Glutamatergic neuron (in vitro differentiated cells): Measurements from ENCODE around the gene MMS22L. TPM values are rescaled to one million over a fixed set of nuclear protein-coding genes. Genes with fewer than 3 reads are reported as not detected.

ENCODE experiments used
- DNase-seq: peaks from one replicate; pipeline ENCODE4 v3.0.0; 2022
- H3K27ac Mint-ChIP-seq: one replicate; pipeline ENCODE4 v1.8.0; 2020; ENCODE audit warnings: mild to moderate bottlenecking, mixed read lengths, inconsistent platforms; ENCODE audit not compliant: unreplicated experiment
- H3K27me3 Mint-ChIP-seq: one replicate; pipeline ENCODE4 v1.8.0; 2020; ENCODE audit warnings: mild to moderate bottlenecking, moderate library complexity, mixed read lengths, inconsistent platforms; ENCODE audit not compliant: unreplicated experiment
- H3K36me3 Mint-ChIP-seq: one replicate; pipeline ENCODE4 v1.8.0; 2020; ENCODE audit warnings: mild to moderate bottlenecking, mixed read lengths, inconsistent platforms; ENCODE audit not compliant: unreplicated experiment
- H3K4me1 Mint-ChIP-seq: one replicate; pipeline ENCODE4 v1.8.0; 2020; ENCODE audit warnings: mild to moderate bottlenecking, low read depth, mixed read lengths, inconsistent platforms; ENCODE audit not compliant: unreplicated experiment
- H3K4me3 Mint-ChIP-seq: one replicate; pipeline ENCODE4 v1.8.0; 2020; ENCODE audit warnings: mild to moderate bottlenecking, mixed read lengths, inconsistent platforms; ENCODE audit not compliant: unreplicated experiment
- H3K9me3 Mint-ChIP-seq: one replicate; pipeline ENCODE4 v1.8.0; 2020; ENCODE audit warnings: mild to moderate bottlenecking, moderate library complexity, mixed read lengths, inconsistent platforms; ENCODE audit not compliant: unreplicated experiment
- CTCF ChIP-seq: fragments of 200-600 bp; sonication (generic); IDR thresholded peaks from one replicate; pipeline ENCODE4 v1.5.0; 2021; ENCODE audit not compliant: partially characterized antibody, unreplicated experiment
- total RNA-seq: library from RNA; stranded (reverse); fragmentation: NEBNext Ultra II Directional; extraction: Animal tissue kit (Norgen Biotek cat#: 25700); gene quantifications from one replicate; pipeline ENCODE4 v1.2.1, GENCODE V29; 2021; ENCODE audit not compliant: unreplicated experiment

MMS22L gene
- total RNA-seq, 1 donor from 2014 or later: 9.1 TPM

- Mint-ChIP-seq H3K4me3 (no peak overlapping the region), H3K9me3 (peaks cover 6% of the 10 kb centered on the region), H3K36me3 (no peaks in the 10 kb centered on the region), H3K27me3 (peaks cover 4% of the 10 kb centered on the region), H3K27ac (no peak overlapping the region), H3K4me1 (peaks cover 12% of the 10 kb centered on the region)
- TF ChIP-seq CTCF: no peak
- DNase-seq: no peak
Measured at GRCh38 chr6:97123652-97124051, 159.4 kb downstream of the MMS22L start.

- H3K36me3 Mint-ChIP-seq: no peaks in the 10 kb centered on the region
- peaks cover under 1% of the 10 kb centered on the region for H3K27me3 Mint-ChIP-seq
- H3K9me3 Mint-ChIP-seq: peaks cover 2% of the 10 kb centered on the region
- peaks cover 7% of the 10 kb centered on the region for H3K4me1 Mint-ChIP-seq
- H3K4me3 Mint-ChIP-seq: no peak overlapping the region
- no peak overlapping the region for H3K27ac Mint-ChIP-seq
- DNase-seq: no peak
- TF ChIP-seq CTCF: no peak
Measured at GRCh38 chr6:97123112-97123511, 159.9 kb downstream of the MMS22L start.

GRCh38 chr6:97120511-97120910 is 162.5 kb downstream of the MMS22L start:
- Mint-ChIP-seq H3K36me3 (no peaks in the 10 kb centered on the region), H3K27ac (no peak overlapping the region), H3K27me3 (no peaks in the 10 kb centered on the region), H3K4me1 (peaks cover 6% of the 10 kb centered on the region), H3K4me3 (no peak overlapping the region), H3K9me3 (peaks cover 2% of the 10 kb centered on the region)
- no peak for DNase-seq
- no peak for TF ChIP-seq CTCF

DNA sequence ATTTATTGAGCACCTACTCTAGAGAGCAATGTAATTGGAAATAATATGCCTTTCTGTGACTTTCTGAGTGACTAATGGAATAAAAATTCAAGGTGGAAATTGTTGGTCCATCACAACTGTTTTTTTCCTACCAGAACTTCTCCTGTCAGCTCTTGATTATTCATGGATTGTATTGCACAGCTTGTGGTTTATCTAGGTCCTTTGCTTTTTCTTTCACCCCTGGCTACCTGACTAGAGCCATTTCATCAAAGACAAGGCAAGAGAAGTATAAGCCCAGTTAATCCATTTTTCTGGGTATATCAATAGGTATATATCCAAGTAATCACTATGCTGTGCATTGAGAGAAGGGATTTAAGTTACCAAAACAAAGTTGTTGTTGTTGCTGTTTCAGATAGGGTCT is 168.4 kb downstream of the MMS22L start:
- DNase-seq: no peak
- H3K27me3 Mint-ChIP-seq: no peaks in the 10 kb centered on the region
- H3K36me3 Mint-ChIP-seq: peaks cover 5% of the 10 kb centered on the region
- no peak for TF ChIP-seq CTCF
- no peak overlapping the region for H3K27ac Mint-ChIP-seq
- no peaks in the 10 kb centered on the region for H3K9me3 Mint-ChIP-seq
- no peak overlapping the region for H3K4me3 Mint-ChIP-seq
- no peaks in the 10 kb centered on the region for H3K4me1 Mint-ChIP-seq

DNA sequence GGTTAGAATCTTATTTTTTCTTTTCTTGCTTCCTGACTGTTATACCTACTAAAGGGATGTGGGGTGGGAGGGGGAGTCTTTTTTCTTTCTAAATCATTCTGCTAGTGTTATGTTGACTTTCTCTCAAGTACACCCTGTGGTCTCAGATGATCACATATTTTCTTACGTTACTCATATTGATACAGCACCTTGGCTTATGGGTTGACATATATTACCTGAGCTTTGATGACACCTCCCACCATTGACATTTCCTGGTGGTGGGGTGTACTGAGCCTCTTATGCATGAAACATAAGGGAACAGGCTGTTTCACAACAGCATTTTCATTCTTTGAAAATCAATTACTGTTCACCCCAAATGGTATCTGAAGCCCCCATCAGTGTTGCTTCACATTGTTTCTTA is 169.8 kb downstream of the MMS22L start:
- no peak for TF ChIP-seq CTCF
- Mint-ChIP-seq H3K9me3 (no peaks in the 10 kb centered on the region), H3K36me3 (peaks cover 5% of the 10 kb centered on the region), H3K4me3 (no peak overlapping the region), H3K27ac (no peak overlapping the region), H3K4me1 (no peaks in the 10 kb centered on the region), H3K27me3 (no peaks in the 10 kb centered on the region)
- no peak for DNase-seq
